K562 (cell line): Measurements from ENCODE around the gene ESRRG. TPM values are rescaled to one million over a fixed set of nuclear protein-coding genes. Genes with fewer than 3 reads are reported as not detected.

Experiments used
- ATAC-seq: fragments of 200-7000 bp; cut with Tn5 transposase; 3 replicates; pipeline ENCODE4 v1.9.1; 2020; ENCODE audit warnings: moderate library complexity
- BruUV-seq: library from RNA; stranded (reverse); fragments of 400-500 nt; replicated peaks from 2 replicates; lab custom pipeline; 2021; lab: Mats Ljungman, UMichigan
- CTCF ChIA-PET: fragments of 300-600 bp; formaldehyde crosslinking; extraction: SDS; loops from one replicate; lab custom pipeline; 2021; ENCODE audit warnings: low intra/inter-chr PET ratio; lab: Yijun Ruan, JAX
- POLR2A ChIA-PET: fragments of 300-600, 350-650 bp; sonication (Branson Sonifier 250); formaldehyde crosslinking; extraction: SDS; loops from one replicate; lab custom pipeline; 2021; ENCODE audit warnings: antibody characterized with exemption, inconsistent platforms; lab: Yijun Ruan, JAX
- DNase-seq, 4 experiments: peaks; one replicate each; pipeline versions ENCODE4 v3.0.0 to v3.0.0-alpha.2; 2011 to 2018; ENCODE audit warnings: low spot score in 3 of 4, mixed read lengths in 3 of 4; ENCODE audit errors: extremely low read depth in 1 of 4
- FAIRE-seq: peaks from 2 replicates; lab custom pipeline; 2011; peaks lifted over from hg19 to GRCh38; lab: Jason Lieb, UNC
- H2AFZ ChIP-seq: 2 replicates; pipeline ENCODE4 v1.6.0; 2011; ENCODE audit warnings: low read depth, low read length, control low read depth, inconsistent platforms
- H3K27ac ChIP-seq: fragments of 200-600 bp; 3 replicates; pipeline ENCODE4 v1.8.0; 2011; ENCODE audit warnings: low read depth, mild to moderate bottlenecking, control low read depth, inconsistent platforms, low read length, moderate library complexity, mixed read lengths; ENCODE audit errors: extremely low read depth
- H3K27me3 ChIP-seq, 2 experiments: fragments of 300-600 bp in 1 of 2; 2 replicates in 1 of 2; 3 replicates in 1 of 2; pipeline versions ENCODE4 v1.6.0 to v1.8.0; 2011; ENCODE audit warnings: inconsistent platforms in 2 of 2, low read length in 2 of 2, mild to moderate bottlenecking in 1 of 2, mixed read lengths in 1 of 2, moderate library complexity in 1 of 2; ENCODE audit not compliant: control insufficient read depth in 2 of 2, insufficient read depth in 2 of 2
- H3K36me3 ChIP-seq: fragments of 300-600 bp; 3 replicates; pipeline ENCODE4 v1.8.0; 2011; ENCODE audit warnings: mild to moderate bottlenecking, low read length, inconsistent platforms; ENCODE audit not compliant: control insufficient read depth, insufficient read depth
- H3K4me1 ChIP-seq, 2 experiments: fragments of 200-600 bp in 1 of 2; replicated peaks in 1 of 2; 2 replicates in 1 of 2; 3 replicates in 1 of 2; pipeline versions ENCODE4 v1.5.1 to v1.8.0; 2011; ENCODE audit warnings: inconsistent platforms in 2 of 2, low read length in 2 of 2, mild to moderate bottlenecking in 1 of 2, mixed read lengths in 1 of 2, moderate library complexity in 1 of 2; ENCODE audit not compliant: control insufficient read depth in 2 of 2, insufficient read depth in 2 of 2
- H3K4me2 ChIP-seq: 2 replicates; pipeline ENCODE4 v1.6.1; 2011; ENCODE audit warnings: low read length, control low read depth, inconsistent platforms, mixed read lengths; ENCODE audit not compliant: insufficient read depth
- H3K4me3 ChIP-seq: fragments of 200-600 bp; sonication (generic), shearing (Covaris generic); 2 replicates; pipeline ENCODE4 v1.5.1; 2016; ENCODE audit warnings: control low read depth, inconsistent platforms
- H3K79me2 ChIP-seq: fragments of 200-600 bp; 3 replicates; pipeline ENCODE4 v1.8.0; 2011; ENCODE audit warnings: low read length, inconsistent platforms; ENCODE audit not compliant: control insufficient read depth, insufficient read depth
- H3K9ac ChIP-seq, 2 experiments: 2 replicates each; pipeline versions ENCODE4 v1.6.0 to v1.6.1; 2011; ENCODE audit warnings: low read depth in 2 of 2, low read length in 2 of 2, control low read depth in 1 of 2, inconsistent platforms in 1 of 2, mild to moderate bottlenecking in 1 of 2, mixed read lengths in 1 of 2; ENCODE audit not compliant: insufficient read depth in 1 of 2
- H3K9me1 ChIP-seq: one replicate; pipeline ENCODE4 v1.6.0; 2011; ENCODE audit warnings: inconsistent platforms, mild to moderate bottlenecking, low read length, moderate library complexity; ENCODE audit not compliant: control insufficient read depth, insufficient read depth
- H3K9me3 ChIP-seq: replicated peaks from 2 replicates; pipeline ENCODE4 v1.5.1; 2011; ENCODE audit warnings: low read depth, low read length, inconsistent platforms; ENCODE audit not compliant: control insufficient read depth, insufficient read depth
- H4K20me1 ChIP-seq: replicated peaks from 2 replicates; pipeline ENCODE4 v1.6.1; 2011; ENCODE audit warnings: low read length, inconsistent platforms, mixed read lengths; ENCODE audit not compliant: control insufficient read depth, insufficient read depth
- WGBS: fragments of 100-300 bp; shearing (Covaris generic); methylation state at CpG from one replicate; pipeline ENCODE4 v1.1.6; 2016; ENCODE audit warnings: low coverage, mixed read lengths; ENCODE audit not compliant: insufficient coverage; ENCODE audit errors: missing lambda C conversion rate; 5-methylcytosine and 5-hydroxymethylcytosine counted together
- in situ Hi-C: fragments of 300-500 bp; cut with MboI; formaldehyde crosslinking; loops from 4 replicates; pipeline ENCODE4 v1.15.0; 2018; ENCODE audit warnings: inconsistent platforms, mixed read lengths
- intact Hi-C: fragments of 100-400 bp; cut with micrococcal nuclease; formaldehyde crosslinking; loops from 2 replicates; pipeline ENCODE4 v1.14.2; 2022
- polyA plus RNA-seq, 8 experiments: library from polyadenylated mRNA; depleted of rRNA in 4 of 8; stranded (reverse) in 5 of 8; unstranded in 3 of 8; fragments of >200 nt; fragmentation: Nextera tagmentation in 2 of 8; fragmentation: Illumina TruSeq in 1 of 8; extraction: Ambion mirVana in 2 of 8; extraction: Trizol in 1 of 8; gene quantifications; 2 replicates each; pipeline versions ENCODE4 v1.2.1 to v1.2.3, GENCODE V29; 2011 to 2014; ENCODE audit warnings: inconsistent platforms in 1 of 8, missing spikeins in 1 of 8
- total RNA-seq, 7 experiments: library from RNA; depleted of rRNA in 6 of 7; stranded (reverse); fragments of >200 nt in 6 of 7; fragmentation: Illumina TruSeq in 2 of 7; extraction: Trizol in 2 of 7; gene quantifications; 2 replicates each; pipeline versions ENCODE4 v1.2.1 to v1.2.3, GENCODE V29; 2011 to 2021; ENCODE audit warnings: low replicate concordance in 1 of 7
- TF ChIP-seq, protein P1 (sequence below), 2 experiments: fragments of 450-650 bp in 1 of 2; sonication (generic) in 1 of 2; formaldehyde crosslinking in 1 of 2; IDR thresholded peaks; 2 replicates each; pipeline versions ENCODE4 v1.7.1 to v1.9.0; 2016 to 2022; ENCODE audit warnings: inconsistent platforms in 1 of 2, mild to moderate bottlenecking in 1 of 2, missing genetic modification reagents in 1 of 2

The ESRRG gene
- total and polyA plus RNA-seq, 9 of the 15 experiments (the other 6 are each of a cell fraction or from before 2014, with no cell fraction given), result not detected

DNA sequence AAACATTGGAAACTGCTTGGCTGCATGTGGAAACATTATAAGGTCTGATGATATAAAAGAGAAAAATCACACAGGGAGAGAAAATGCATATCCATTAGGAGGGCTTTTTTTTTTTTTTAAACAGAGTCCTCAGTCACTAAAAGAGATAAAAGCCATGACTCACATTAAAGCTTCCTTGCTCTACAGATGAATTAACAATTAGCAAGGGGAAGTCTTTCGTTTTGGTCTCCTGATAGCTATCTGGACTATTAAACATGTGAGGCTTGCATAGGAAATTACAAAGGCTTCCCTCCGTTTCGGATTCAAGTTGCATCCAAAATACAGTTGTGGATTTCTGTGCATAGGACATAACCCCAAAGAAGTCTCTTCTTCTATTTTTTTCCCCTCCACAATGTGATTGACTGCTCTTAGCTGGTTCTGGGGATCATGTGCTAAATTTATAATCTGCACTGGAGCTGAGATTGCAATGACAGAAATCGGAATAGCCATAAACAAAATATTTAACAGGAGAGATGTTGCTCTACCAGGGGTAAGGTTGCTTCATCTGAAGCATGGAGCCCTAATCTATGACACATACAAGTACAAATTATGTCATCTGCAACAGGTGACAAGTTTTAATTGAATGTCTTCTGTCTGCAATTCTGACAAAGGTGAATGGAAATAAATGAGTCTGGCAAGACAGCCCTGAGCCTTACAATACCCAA, 146.8 kb downstream of the ESRRG start:
- WGBS, result 0% methylated on average over 4 of the region's 4 CpGs
- POLR2A ChIA-PET, result no interaction called here
- H4K20me1 ChIP-seq, result no peaks in the 10 kb centered on the region
- H3K36me3 ChIP-seq, result no peaks in the 10 kb centered on the region
- H3K27me3 ChIP-seq, result no peaks in the 10 kb centered on the region
- no peak overlapping the region for H3K4me3 ChIP-seq
- no peaks in the 10 kb centered on the region for H3K79me2 ChIP-seq
- H3K9ac ChIP-seq, result no peak overlapping the region
- no peak overlapping the region for H3K4me2 ChIP-seq
- DNase-seq (no peak), FAIRE-seq (no peak), ATAC-seq (no peak)
- in situ Hi-C loops (no loop called here), intact Hi-C loops (no loop called here)
- H2AFZ ChIP-seq, result no peak overlapping the region
- TF ChIP-seq, protein P1, sequence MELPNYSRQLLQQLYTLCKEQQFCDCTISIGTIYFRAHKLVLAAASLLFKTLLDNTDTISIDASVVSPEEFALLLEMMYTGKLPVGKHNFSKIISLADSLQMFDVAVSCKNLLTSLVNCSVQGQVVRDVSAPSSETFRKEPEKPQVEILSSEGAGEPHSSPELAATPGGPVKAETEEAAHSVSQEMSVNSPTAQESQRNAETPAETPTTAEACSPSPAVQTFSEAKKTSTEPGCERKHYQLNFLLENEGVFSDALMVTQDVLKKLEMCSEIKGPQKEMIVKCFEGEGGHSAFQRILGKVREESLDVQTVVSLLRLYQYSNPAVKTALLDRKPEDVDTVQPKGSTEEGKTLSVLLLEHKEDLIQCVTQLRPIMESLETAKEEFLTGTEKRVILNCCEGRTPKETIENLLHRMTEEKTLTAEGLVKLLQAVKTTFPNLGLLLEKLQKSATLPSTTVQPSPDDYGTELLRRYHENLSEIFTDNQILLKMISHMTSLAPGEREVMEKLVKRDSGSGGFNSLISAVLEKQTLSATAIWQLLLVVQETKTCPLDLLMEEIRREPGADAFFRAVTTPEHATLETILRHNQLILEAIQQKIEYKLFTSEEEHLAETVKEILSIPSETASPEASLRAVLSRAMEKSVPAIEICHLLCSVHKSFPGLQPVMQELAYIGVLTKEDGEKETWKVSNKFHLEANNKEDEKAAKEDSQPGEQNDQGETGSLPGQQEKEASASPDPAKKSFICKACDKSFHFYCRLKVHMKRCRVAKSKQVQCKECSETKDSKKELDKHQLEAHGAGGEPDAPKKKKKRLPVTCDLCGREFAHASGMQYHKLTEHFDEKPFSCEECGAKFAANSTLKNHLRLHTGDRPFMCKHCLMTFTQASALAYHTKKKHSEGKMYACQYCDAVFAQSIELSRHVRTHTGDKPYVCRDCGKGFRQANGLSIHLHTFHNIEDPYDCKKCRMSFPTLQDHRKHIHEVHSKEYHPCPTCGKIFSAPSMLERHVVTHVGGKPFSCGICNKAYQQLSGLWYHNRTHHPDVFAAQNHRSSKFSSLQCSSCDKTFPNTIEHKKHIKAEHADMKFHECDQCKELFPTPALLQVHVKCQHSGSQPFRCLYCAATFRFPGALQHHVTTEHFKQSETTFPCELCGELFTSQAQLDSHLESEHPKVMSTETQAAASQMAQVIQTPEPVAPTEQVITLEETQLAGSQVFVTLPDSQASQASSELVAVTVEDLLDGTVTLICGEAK (IDR thresholded peaks at IDR 0.05), result no peak
- TF ChIP-seq, protein P1 (CRISPR knock-in tag; IDR thresholded peaks at IDR 0.05), result no peak
- TF ChIP-seq, all 486 proteins: peak for 0
- no peaks in the 10 kb centered on the region for H3K9me1 ChIP-seq
- no peak overlapping the region for H3K27ac ChIP-seq
- H3K9me3 ChIP-seq, result no peaks in the 10 kb centered on the region
- CTCF ChIA-PET, result interaction anchor here (0.6 kb wide), 1 partner anchor 106 kb away, joined by 3 read pairs; no protein-coding TSS in a partner anchor
- H3K4me1 ChIP-seq, result no peaks in the 10 kb centered on the region
- no TSS peak for BruUV-seq
